GM12873 (cell line): ENCODE measurements around the gene CHN2.

Source experiments
- TF ChIP-seq, protein P1 (sequence below): IDR thresholded peaks from 2 replicates; pipeline ENCODE4 v1.5.1; 2012; ENCODE audit warnings: low read depth, mild to moderate bottlenecking, moderate library complexity, low read length, control low read depth; ENCODE audit not compliant: insufficient read depth; ENCODE audit errors: missing control alignments

CHN2 gene

GRCh38 chr7:29421010-29421956, 226.7 kb downstream of the CHN2 start:
- TF ChIP-seq, protein P1, sequence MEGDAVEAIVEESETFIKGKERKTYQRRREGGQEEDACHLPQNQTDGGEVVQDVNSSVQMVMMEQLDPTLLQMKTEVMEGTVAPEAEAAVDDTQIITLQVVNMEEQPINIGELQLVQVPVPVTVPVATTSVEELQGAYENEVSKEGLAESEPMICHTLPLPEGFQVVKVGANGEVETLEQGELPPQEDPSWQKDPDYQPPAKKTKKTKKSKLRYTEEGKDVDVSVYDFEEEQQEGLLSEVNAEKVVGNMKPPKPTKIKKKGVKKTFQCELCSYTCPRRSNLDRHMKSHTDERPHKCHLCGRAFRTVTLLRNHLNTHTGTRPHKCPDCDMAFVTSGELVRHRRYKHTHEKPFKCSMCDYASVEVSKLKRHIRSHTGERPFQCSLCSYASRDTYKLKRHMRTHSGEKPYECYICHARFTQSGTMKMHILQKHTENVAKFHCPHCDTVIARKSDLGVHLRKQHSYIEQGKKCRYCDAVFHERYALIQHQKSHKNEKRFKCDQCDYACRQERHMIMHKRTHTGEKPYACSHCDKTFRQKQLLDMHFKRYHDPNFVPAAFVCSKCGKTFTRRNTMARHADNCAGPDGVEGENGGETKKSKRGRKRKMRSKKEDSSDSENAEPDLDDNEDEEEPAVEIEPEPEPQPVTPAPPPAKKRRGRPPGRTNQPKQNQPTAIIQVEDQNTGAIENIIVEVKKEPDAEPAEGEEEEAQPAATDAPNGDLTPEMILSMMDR = no peak

GRCh38 chr7:29422829-29423228, 228.3 kb downstream of the CHN2 start:
- TF ChIP-seq, protein P1 = no peak

GRCh38 chr7:29424295-29424983, 229.9 kb downstream of the CHN2 start:
- TF ChIP-seq, protein P1 = no peak

GRCh38 chr7:29424984-29425309, 230.4 kb downstream of the CHN2 start:
- TF ChIP-seq, protein P1 = no peak

GRCh38 chr7:29426587-29426986, 232.0 kb downstream of the CHN2 start:
- TF ChIP-seq, protein P1 = no peak

GRCh38 chr7:29429401-29429800, 234.8 kb downstream of the CHN2 start:
- TF ChIP-seq, protein P1 = no peak

- TF ChIP-seq, protein P1 = no peak
Observed at GRCh38 chr7:29430279-29430949, 235.8 kb downstream of the CHN2 start.
